GM23338 (cell line): ENCODE results near the gene TCEA2. TPM values are rescaled to one million over a fixed set of nuclear protein-coding genes. Genes with fewer than 3 reads are reported as not detected.

Experiments used
- ATAC-seq: fragments of 200-7000 bp; cut with Tn5 transposase; 3 replicates; pipeline ENCODE4 v1.9.1; 2020
- DNase-seq: peaks from one replicate; pipeline ENCODE4 v3.0.0-alpha.2; 2015; ENCODE audit warnings: low spot score
- H2AFZ ChIP-seq: fragments of 200-600 bp; sonication (generic); 2 replicates; pipeline ENCODE4 v1.8.0; 2016; ENCODE audit warnings: antibody characterized with exemption, mild to moderate bottlenecking, moderate library complexity
- H3F3A ChIP-seq: fragments of 200-600 bp; sonication (generic); replicated peaks from 2 replicates; pipeline ENCODE4 v1.8.0; 2017; ENCODE audit warnings: antibody characterized with exemption, mixed run types, low read depth
- H3K27ac ChIP-seq: fragments of 200-600 bp; sonication (generic); 2 replicates; pipeline ENCODE4 v1.6.1; 2016; ENCODE audit warnings: low read depth
- H3K27me3 ChIP-seq: fragments of 200-600 bp; sonication (generic); 2 replicates; pipeline ENCODE4 v1.8.0; 2016; ENCODE audit warnings: mild to moderate bottlenecking, mixed run types, moderate library complexity; ENCODE audit not compliant: insufficient read depth
- H3K36me3 ChIP-seq: fragments of 200-600 bp; sonication (generic); 2 replicates; pipeline ENCODE4 v1.8.0; 2016; ENCODE audit warnings: mild to moderate bottlenecking; ENCODE audit not compliant: insufficient read depth
- H3K4me1 ChIP-seq: fragments of 200-600 bp; sonication (generic); 2 replicates; pipeline ENCODE4 v1.8.0; 2016; ENCODE audit warnings: mild to moderate bottlenecking, moderate library complexity; ENCODE audit not compliant: insufficient read depth
- H3K4me2 ChIP-seq: fragments of 200-600 bp; sonication (generic); 2 replicates; pipeline ENCODE4 v1.7.1; 2017; ENCODE audit warnings: mixed run types
- H3K4me3 ChIP-seq: fragments of 200-600 bp; sonication (generic); 2 replicates; pipeline ENCODE4 v1.6.1; 2016; ENCODE audit warnings: mixed run types
- H3K79me2 ChIP-seq: fragments of 200-600 bp; sonication (generic); replicated peaks from 2 replicates; pipeline ENCODE4 v1.8.0; 2017; ENCODE audit warnings: mild to moderate bottlenecking; ENCODE audit not compliant: insufficient read depth
- H3K9me2 ChIP-seq: fragments of 200-600 bp; sonication (generic); 2 replicates; pipeline ENCODE4 v1.8.0; 2017; ENCODE audit not compliant: insufficient read depth
- H4K20me1 ChIP-seq: fragments of 200-600 bp; sonication (generic); replicated peaks from 2 replicates; pipeline ENCODE4 v1.8.0; 2017; ENCODE audit warnings: mild to moderate bottlenecking; ENCODE audit not compliant: insufficient read depth
- H3K27ac Mint-ChIP-seq: 2 replicates; pipeline ENCODE4 v1.8.0; 2020; ENCODE audit warnings: inconsistent platforms, mild to moderate bottlenecking, moderate library complexity, mixed read lengths
- H3K27me3 Mint-ChIP-seq: 3 replicates; pipeline ENCODE4 v1.8.0; 2022; ENCODE audit warnings: low read depth, mild to moderate bottlenecking, moderate library complexity, mixed read lengths, inconsistent platforms; ENCODE audit not compliant: insufficient read depth, poor library complexity
- H3K36me3 Mint-ChIP-seq: 3 replicates; pipeline ENCODE4 v1.8.0; 2021; ENCODE audit warnings: low read depth, mild to moderate bottlenecking, inconsistent platforms, moderate library complexity, mixed read lengths
- H3K4me1 Mint-ChIP-seq: 3 replicates; pipeline ENCODE4 v1.8.0; 2020; ENCODE audit warnings: mild to moderate bottlenecking, inconsistent platforms, mixed read lengths
- H3K4me3 Mint-ChIP-seq: 3 replicates; pipeline ENCODE4 v1.8.0; 2021; ENCODE audit warnings: moderate library complexity, mild to moderate bottlenecking, inconsistent platforms, mixed read lengths
- H3K9me3 Mint-ChIP-seq: 3 replicates; pipeline ENCODE4 v1.8.0; 2020; ENCODE audit warnings: moderate library complexity, mild to moderate bottlenecking, inconsistent platforms, mixed read lengths
- JUNB ChIP-seq: IDR thresholded peaks from one replicate; pipeline ENCODE4 v1.6.1; 2016; ENCODE audit warnings: antibody characterized with exemption; ENCODE audit not compliant: unreplicated experiment
- NANOG ChIP-seq: IDR thresholded peaks from 2 replicates; pipeline ENCODE4 v1.6.1; 2016; ENCODE audit warnings: antibody characterized with exemption, borderline replicate concordance
- STAT1 ChIP-seq: IDR thresholded peaks from one replicate; pipeline ENCODE4 v1.6.1; 2016; ENCODE audit warnings: antibody characterized with exemption; ENCODE audit not compliant: unreplicated experiment
- ZNF331 ChIP-seq: fragments of 250-450 bp; sonication (Bioruptor Pico); IDR thresholded peaks from 2 replicates; pipeline ENCODE4 v1.5.0; 2020; ENCODE audit warnings: low read depth, mild to moderate bottlenecking, moderate library complexity
- polyA plus RNA-seq: library from polyadenylated mRNA; unstranded; fragments of >200 nt; fragmentation: Nextera tagmentation; extraction: Ambion mirVana; gene quantifications from 2 replicates; pipeline ENCODE4 v1.2.1, GENCODE V29; 2016
- total RNA-seq: library from RNA; depleted of rRNA; stranded (reverse); fragments of >200 nt; shearing (Covaris generic); gene quantifications from 2 replicates; pipeline ENCODE4 v1.2.3, GENCODE V29; 2014
- TF ChIP-seq, protein P1 (sequence below): IDR thresholded peaks from 2 replicates; pipeline ENCODE4 v1.6.1; 2016; ENCODE audit warnings: antibody characterized with exemption
- TF ChIP-seq, protein P2 (sequence below): fragments of 250-450 bp; sonication (Bioruptor Pico); IDR thresholded peaks from 2 replicates; pipeline ENCODE4 v1.5.0; 2020; ENCODE audit warnings: mild to moderate bottlenecking, moderate library complexity
- TF ChIP-seq, protein P3 (sequence below): IDR thresholded peaks from one replicate; pipeline ENCODE4 v1.6.1; 2018; ENCODE audit warnings: antibody characterized with exemption; ENCODE audit not compliant: unreplicated experiment

The TCEA2 gene
- total and polyA plus RNA-seq, 2 experiments from 2014 or later = 21.0 to 54.4 TPM

DNA sequence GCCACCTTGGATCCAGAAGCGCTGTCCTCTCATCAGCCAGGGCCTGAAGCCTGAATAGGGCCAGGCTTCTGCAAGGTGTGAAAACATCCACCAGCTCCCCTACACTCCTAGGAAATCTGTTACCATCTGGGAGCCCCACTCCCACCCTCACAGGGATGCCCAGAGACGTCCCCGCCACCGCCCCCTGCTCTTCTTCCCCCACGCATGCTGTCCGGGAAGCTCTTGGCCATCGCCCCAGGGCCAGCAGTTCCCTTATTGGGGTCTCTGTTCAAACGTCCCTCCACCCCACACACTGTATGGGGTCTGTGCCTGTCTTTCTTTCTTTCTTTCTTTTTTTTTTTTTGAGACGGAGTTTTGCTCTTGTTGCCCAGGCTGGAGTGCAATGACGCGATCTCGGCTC lies 12.6 kb downstream of the TCEA2 start (continued):
- no peak for TF ChIP-seq ZNF331
- TF ChIP-seq, protein P1, sequence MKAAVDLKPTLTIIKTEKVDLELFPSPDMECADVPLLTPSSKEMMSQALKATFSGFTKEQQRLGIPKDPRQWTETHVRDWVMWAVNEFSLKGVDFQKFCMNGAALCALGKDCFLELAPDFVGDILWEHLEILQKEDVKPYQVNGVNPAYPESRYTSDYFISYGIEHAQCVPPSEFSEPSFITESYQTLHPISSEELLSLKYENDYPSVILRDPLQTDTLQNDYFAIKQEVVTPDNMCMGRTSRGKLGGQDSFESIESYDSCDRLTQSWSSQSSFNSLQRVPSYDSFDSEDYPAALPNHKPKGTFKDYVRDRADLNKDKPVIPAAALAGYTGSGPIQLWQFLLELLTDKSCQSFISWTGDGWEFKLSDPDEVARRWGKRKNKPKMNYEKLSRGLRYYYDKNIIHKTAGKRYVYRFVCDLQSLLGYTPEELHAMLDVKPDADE = no peak
- TF ChIP-seq JUNB = no peak
- TF ChIP-seq, protein P2, sequence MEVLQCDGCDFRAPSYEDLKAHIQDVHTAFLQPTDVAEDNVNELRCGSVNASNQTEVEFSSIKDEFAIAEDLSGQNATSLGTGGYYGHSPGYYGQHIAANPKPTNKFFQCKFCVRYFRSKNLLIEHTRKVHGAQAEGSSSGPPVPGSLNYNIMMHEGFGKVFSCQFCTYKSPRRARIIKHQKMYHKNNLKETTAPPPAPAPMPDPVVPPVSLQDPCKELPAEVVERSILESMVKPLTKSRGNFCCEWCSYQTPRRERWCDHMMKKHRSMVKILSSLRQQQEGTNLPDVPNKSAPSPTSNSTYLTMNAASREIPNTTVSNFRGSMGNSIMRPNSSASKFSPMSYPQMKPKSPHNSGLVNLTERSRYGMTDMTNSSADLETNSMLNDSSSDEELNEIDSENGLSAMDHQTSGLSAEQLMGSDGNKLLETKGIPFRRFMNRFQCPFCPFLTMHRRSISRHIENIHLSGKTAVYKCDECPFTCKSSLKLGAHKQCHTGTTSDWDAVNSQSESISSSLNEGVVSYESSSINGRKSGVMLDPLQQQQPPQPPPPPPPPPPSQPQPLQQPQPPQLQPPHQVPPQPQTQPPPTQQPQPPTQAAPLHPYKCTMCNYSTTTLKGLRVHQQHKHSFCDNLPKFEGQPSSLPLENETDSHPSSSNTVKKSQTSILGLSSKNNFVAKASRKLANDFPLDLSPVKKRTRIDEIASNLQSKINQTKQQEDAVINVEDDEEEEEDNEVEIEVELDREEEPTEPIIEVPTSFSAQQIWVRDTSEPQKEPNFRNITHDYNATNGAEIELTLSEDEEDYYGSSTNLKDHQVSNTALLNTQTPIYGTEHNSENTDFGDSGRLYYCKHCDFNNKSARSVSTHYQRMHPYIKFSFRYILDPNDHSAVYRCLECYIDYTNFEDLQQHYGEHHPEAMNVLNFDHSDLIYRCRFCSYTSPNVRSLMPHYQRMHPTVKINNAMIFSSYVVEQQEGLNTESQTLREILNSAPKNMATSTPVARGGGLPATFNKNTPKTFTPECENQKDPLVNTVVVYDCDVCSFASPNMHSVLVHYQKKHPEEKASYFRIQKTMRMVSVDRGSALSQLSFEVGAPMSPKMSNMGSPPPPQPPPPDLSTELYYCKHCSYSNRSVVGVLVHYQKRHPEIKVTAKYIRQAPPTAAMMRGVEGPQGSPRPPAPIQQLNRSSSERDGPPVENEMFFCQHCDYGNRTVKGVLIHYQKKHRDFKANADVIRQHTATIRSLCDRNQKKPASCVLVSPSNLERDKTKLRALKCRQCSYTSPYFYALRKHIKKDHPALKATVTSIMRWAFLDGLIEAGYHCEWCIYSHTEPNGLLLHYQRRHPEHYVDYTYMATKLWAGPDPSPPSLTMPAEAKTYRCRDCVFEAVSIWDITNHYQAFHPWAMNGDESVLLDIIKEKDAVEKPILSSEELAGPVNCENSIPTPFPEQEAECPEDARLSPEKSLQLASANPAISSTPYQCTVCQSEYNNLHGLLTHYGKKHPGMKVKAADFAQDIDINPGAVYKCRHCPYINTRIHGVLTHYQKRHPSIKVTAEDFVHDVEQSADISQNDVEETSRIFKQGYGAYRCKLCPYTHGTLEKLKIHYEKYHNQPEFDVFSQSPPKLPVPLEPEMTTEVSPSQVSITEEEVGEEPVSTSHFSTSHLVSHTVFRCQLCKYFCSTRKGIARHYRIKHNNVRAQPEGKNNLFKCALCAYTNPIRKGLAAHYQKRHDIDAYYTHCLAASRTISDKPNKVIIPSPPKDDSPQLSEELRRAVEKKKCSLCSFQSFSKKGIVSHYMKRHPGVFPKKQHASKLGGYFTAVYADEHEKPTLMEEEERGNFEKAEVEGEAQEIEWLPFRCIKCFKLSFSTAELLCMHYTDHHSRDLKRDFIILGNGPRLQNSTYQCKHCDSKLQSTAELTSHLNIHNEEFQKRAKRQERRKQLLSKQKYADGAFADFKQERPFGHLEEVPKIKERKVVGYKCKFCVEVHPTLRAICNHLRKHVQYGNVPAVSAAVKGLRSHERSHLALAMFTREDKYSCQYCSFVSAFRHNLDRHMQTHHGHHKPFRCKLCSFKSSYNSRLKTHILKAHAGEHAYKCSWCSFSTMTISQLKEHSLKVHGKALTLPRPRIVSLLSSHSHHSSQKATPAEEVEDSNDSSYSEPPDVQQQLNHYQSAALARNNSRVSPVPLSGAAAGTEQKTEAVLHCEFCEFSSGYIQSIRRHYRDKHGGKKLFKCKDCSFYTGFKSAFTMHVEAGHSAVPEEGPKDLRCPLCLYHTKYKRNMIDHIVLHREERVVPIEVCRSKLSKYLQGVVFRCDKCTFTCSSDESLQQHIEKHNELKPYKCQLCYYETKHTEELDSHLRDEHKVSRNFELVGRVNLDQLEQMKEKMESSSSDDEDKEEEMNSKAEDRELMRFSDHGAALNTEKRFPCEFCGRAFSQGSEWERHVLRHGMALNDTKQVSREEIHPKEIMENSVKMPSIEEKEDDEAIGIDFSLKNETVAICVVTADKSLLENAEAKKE (CRISPR knock-in tag) = no peak
- TF ChIP-seq STAT1 = no peak
- TF ChIP-seq NANOG = no peak

DNA sequence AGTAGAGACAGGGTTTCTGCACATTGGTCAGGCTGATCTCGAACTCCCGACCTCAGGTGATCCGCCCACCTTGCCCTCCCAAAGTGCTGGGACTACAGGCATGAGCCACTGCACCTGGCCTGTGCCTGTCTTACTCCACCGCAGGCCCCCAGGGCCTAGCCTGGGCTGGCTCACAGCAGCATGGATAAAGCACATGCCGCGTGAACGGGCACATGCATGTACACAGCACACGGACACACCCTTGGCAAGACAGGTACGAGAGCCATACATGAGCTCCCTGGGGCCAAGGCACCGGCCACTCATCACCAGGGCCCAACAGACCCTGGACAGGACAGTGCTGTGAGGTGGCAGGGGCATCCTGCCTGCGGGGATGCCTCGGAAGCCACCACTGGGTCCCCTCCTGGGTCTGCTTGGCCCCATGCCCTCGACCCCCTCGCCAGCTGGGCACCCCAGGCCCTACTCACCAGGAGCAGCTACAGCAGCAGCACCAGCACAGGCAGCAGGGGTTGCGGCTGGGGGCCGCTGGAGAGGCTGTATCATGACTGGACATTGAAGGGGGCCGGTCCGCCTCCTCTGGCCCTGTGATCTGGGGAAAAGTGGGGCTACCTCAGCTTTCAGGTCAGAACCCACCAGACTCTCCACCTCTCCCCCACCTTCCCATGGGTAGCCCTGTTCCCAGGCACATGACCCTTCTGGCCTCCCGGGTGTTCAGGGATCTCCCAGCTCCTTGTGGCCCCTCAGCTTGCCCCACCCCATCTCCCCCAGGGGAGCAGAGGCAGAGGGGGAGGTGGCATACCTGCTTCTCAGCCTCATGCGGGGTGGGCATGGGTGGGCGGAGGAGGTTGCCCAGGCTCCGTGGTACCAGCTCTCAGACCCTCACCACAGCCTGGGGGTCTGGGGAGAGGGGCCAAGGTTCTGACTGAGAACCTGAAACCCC lies 13.3 kb downstream of the TCEA2 start:
- no peaks in the 10 kb centered on the region for H3K79me2 ChIP-seq
- Mint-ChIP-seq H3K4me3 (no peak overlapping the region), H3K36me3 (peaks cover 2% of the 10 kb centered on the region; the same call in 1 of the 3 replicates), H3K4me1 (peaks cover 15% of the 10 kb centered on the region; the same call in 2 of the 3 replicates), H3K9me3 (no peaks in the 10 kb centered on the region), H3K27ac (no peak overlapping the region), H3K27me3 (peaks cover 16% of the 10 kb centered on the region)
- H3K9me2 ChIP-seq = no peaks in the 10 kb centered on the region
- H4K20me1 ChIP-seq = no peaks in the 10 kb centered on the region
- TF ChIP-seq, protein P3, sequence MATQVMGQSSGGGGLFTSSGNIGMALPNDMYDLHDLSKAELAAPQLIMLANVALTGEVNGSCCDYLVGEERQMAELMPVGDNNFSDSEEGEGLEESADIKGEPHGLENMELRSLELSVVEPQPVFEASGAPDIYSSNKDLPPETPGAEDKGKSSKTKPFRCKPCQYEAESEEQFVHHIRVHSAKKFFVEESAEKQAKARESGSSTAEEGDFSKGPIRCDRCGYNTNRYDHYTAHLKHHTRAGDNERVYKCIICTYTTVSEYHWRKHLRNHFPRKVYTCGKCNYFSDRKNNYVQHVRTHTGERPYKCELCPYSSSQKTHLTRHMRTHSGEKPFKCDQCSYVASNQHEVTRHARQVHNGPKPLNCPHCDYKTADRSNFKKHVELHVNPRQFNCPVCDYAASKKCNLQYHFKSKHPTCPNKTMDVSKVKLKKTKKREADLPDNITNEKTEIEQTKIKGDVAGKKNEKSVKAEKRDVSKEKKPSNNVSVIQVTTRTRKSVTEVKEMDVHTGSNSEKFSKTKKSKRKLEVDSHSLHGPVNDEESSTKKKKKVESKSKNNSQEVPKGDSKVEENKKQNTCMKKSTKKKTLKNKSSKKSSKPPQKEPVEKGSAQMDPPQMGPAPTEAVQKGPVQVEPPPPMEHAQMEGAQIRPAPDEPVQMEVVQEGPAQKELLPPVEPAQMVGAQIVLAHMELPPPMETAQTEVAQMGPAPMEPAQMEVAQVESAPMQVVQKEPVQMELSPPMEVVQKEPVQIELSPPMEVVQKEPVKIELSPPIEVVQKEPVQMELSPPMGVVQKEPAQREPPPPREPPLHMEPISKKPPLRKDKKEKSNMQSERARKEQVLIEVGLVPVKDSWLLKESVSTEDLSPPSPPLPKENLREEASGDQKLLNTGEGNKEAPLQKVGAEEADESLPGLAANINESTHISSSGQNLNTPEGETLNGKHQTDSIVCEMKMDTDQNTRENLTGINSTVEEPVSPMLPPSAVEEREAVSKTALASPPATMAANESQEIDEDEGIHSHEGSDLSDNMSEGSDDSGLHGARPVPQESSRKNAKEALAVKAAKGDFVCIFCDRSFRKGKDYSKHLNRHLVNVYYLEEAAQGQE = no peak
- no peaks in the 10 kb centered on the region for H3K36me3 ChIP-seq
- DNase-seq (no peak), ATAC-seq (no peak)
- peaks cover 8% of the 10 kb centered on the region; the same call in 1 of the 2 replicates for H3K27me3 ChIP-seq
- H2AFZ ChIP-seq = no peak overlapping the region
- H3K4me2 ChIP-seq = no peak overlapping the region
- H3F3A ChIP-seq = 0 out of 2 replicates have a peak, but pooled peaks cover 5% of the 10 kb centered on the region
- H3K27ac ChIP-seq = no peak overlapping the region
- H3K4me1 ChIP-seq = peaks cover 11% of the 10 kb centered on the region; the same call in 1 of the 2 replicates
- H3K4me3 ChIP-seq = no peak overlapping the region
